ENCODE measurements around the gene PALB2. TPM values are rescaled to one million over a fixed set of nuclear protein-coding genes. Genes with fewer than 3 reads are reported as not detected.

The PALB2 gene
- total and polyA plus RNA-seq, 2 of the 13 experiments (the other 11 are each of a cell fraction or from before 2014, with no cell fraction given): 12.1 to 40.9 TPM

DNA sequence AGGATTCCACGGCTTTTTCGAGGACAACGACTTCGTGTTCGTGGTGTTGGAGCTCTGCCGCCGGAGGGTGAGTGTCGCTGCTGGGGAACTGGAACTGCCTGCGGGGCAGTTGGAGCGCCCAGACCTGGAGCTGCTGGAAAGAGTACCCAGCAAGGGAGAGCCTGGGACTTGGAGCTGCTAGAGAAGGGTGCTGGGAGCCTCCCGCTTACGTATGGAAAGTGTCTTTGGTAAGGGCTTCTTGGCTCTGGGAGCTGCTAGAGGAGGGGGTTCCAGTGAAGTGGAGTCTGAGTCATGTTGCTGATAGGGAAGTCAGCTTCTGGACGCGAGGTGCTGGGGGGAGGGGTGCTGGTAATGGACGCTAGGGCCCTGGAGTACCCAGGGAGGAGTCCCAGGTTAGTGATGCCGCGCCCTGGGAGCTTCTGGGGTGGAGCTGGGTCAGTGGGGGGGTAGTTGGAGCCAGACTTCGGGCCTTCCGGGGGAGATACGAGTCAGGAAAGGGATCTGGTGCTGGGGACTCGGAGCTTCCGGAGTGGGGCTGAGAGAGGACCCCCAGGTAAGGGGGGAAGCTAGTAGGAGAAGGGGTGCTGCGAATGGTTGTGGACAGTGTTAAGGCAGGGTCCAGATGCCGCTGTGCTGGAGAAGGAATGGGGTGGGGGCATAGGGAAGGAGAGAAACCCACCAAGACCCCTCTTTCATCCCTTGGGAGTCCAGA, 38.3 kb upstream of the PALB2 start (continued):
- 0 out of 2 replicates have a peak, but pooled peaks have one; percentile 18 for TF ChIP-seq TGIF2 (CRISPR knock-in tag; IDR thresholded peaks at IDR 0.05)
- TF ChIP-seq TBP (CRISPR knock-in tag; IDR thresholded peaks at IDR 0.05): peak; percentile 48; the same call in 1 of the 2 replicates
- TF ChIP-seq NR3C1 (CRISPR knock-in tag; IDR thresholded peaks at IDR 0.05): no peak
- TF ChIP-seq NCOA5 (CRISPR knock-in tag; IDR thresholded peaks at IDR 0.05): no peak
- TF ChIP-seq ARHGAP35 (CRISPR knock-in tag; IDR thresholded peaks at IDR 0.05; ENCODE audit: borderline replicate concordance): no peak; the same call in 1 of the 2 replicates
- no peak for TF ChIP-seq DR1 (CRISPR knock-in tag; IDR thresholded peaks at IDR 0.05)
- no peak for TF ChIP-seq HOXA9 (CRISPR knock-in tag; IDR thresholded peaks at IDR 0.05; ENCODE audit: borderline replicate concordance)
- TF ChIP-seq DNMT1 (CRISPR knock-in tag; IDR thresholded peaks at IDR 0.05): 0 out of 2 replicates have a peak, but pooled peaks have one; percentile 38
- TF ChIP-seq SMAD1 (CRISPR knock-in tag; IDR thresholded peaks at IDR 0.05; ENCODE audit: borderline replicate concordance, low read depth): no peak
- TF ChIP-seq ETV5 (CRISPR knock-in tag; IDR thresholded peaks at IDR 0.05; ENCODE audit: borderline replicate concordance): 0 out of 2 replicates have a peak, but pooled peaks have one; percentile 6
- 0 out of 2 replicates have a peak, but pooled peaks have one; percentile 11 for TF ChIP-seq ZMYM4 (CRISPR knock-in tag; IDR thresholded peaks at IDR 0.05)
- no peak for TF ChIP-seq ZNF280B (CRISPR knock-in tag; IDR thresholded peaks at IDR 0.05; ENCODE audit: borderline replicate concordance)
- TF ChIP-seq CBX2 (IDR thresholded peaks at IDR 0.05; ENCODE audit: low read depth, low read length): no peak
- TF ChIP-seq CBX2 (CRISPR knock-in tag; IDR thresholded peaks at IDR 0.05; ENCODE audit: low read depth): no peak
- TF ChIP-seq, protein P1, sequence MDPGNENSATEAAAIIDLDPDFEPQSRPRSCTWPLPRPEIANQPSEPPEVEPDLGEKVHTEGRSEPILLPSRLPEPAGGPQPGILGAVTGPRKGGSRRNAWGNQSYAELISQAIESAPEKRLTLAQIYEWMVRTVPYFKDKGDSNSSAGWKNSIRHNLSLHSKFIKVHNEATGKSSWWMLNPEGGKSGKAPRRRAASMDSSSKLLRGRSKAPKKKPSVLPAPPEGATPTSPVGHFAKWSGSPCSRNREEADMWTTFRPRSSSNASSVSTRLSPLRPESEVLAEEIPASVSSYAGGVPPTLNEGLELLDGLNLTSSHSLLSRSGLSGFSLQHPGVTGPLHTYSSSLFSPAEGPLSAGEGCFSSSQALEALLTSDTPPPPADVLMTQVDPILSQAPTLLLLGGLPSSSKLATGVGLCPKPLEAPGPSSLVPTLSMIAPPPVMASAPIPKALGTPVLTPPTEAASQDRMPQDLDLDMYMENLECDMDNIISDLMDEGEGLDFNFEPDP (CRISPR knock-in tag; conservative IDR thresholded peaks at IDR 0.05): no peak
- peak; percentile 7; the same call in 1 of the 2 replicates for TF ChIP-seq ZNF530 (CRISPR knock-in tag; IDR thresholded peaks at IDR 0.05; ENCODE audit: low read depth)
- TF ChIP-seq YEATS4 (CRISPR knock-in tag; IDR thresholded peaks at IDR 0.05; ENCODE audit: borderline replicate concordance): no peak
- peak; percentile 58 for TF ChIP-seq YY1 (IDR thresholded peaks at IDR 0.05; ENCODE audit: insufficient read depth, insufficient replicate concordance, low read depth, low read length)
- 0 out of 2 replicates have a peak, but pooled peaks have one; percentile 10 for TF ChIP-seq KAT7 (CRISPR knock-in tag; IDR thresholded peaks at IDR 0.05; ENCODE audit: borderline replicate concordance)
- TF ChIP-seq POLR2A (IDR thresholded peaks at IDR 0.05; ENCODE audit: insufficient read depth in 1 of 2, low read depth in 2 of 2, low read length in 2 of 2): 0 out of 4 replicates have a peak, but pooled peaks of 1 of the 2 experiments have one; percentile 31
- peak; percentile 81; the same call in 1 of the 2 replicates for TF ChIP-seq SAFB2 (CRISPR knock-in tag; IDR thresholded peaks at IDR 0.05; ENCODE audit: borderline replicate concordance, low read depth)
- TF ChIP-seq, protein P2, sequence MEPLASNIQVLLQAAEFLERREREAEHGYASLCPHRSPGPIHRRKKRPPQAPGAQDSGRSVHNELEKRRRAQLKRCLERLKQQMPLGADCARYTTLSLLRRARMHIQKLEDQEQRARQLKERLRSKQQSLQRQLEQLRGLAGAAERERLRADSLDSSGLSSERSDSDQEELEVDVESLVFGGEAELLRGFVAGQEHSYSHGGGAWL (CRISPR knock-in tag; IDR thresholded peaks at IDR 0.05): 0 out of 2 replicates have a peak, but pooled peaks have one; percentile 38
- TF ChIP-seq ZNF782 (CRISPR knock-in tag; IDR thresholded peaks at IDR 0.05; ENCODE audit: borderline replicate concordance): no peak
- TF ChIP-seq, protein P3, sequence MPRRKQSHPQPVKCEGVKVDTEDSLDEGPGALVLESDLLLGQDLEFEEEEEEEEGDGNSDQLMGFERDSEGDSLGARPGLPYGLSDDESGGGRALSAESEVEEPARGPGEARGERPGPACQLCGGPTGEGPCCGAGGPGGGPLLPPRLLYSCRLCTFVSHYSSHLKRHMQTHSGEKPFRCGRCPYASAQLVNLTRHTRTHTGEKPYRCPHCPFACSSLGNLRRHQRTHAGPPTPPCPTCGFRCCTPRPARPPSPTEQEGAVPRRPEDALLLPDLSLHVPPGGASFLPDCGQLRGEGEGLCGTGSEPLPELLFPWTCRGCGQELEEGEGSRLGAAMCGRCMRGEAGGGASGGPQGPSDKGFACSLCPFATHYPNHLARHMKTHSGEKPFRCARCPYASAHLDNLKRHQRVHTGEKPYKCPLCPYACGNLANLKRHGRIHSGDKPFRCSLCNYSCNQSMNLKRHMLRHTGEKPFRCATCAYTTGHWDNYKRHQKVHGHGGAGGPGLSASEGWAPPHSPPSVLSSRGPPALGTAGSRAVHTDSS (CRISPR knock-in tag; conservative IDR thresholded peaks at IDR 0.05): no peak; the same call in 1 of the 2 replicates
- no peak for TF ChIP-seq ZZZ3 (CRISPR knock-in tag; IDR thresholded peaks at IDR 0.05; ENCODE audit: borderline replicate concordance)
- no peak; the same call in 1 of the 2 replicates for TF ChIP-seq ZBTB42 (CRISPR knock-in tag; IDR thresholded peaks at IDR 0.05)

All from HepG2 (cell line).